Neural progenitor cell (in vitro differentiated cells): ENCODE measurements around the gene PFKM.

Source experiments
- EZH2phosphoT487 ChIP-seq: fragments of 200-600 bp; sonication (generic); IDR thresholded peaks from 2 replicates; pipeline ENCODE4 v1.6.1; 2017; ENCODE audit warnings: antibody characterized with exemption
- TF ChIP-seq, protein P1 (sequence below): fragments of 200-600 bp; sonication (generic); IDR thresholded peaks from 2 replicates; pipeline ENCODE4 v1.5.1; 2017; ENCODE audit warnings: antibody characterized with exemption, mild to moderate bottlenecking

DNA sequence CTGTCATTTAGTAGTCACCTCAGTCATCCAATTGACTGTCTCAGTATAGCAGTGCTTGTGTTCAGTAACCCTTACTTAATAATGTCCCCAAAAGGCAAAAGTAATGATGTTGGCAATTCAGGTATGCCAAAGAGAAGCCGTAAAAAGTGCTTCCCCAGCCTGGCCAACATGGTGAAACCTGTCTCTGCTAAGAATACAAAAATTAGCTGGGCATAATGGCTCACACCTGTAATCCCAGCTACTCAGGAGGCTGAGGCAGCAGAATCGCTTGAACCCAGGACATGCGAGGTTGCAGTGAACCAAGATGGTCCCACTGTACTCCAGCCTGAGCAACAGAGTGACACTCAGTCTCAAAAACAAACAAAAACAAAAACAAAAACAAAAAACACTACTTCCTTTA lies 46.9 kb upstream of the PFKM start:
- TF ChIP-seq, protein P1, sequence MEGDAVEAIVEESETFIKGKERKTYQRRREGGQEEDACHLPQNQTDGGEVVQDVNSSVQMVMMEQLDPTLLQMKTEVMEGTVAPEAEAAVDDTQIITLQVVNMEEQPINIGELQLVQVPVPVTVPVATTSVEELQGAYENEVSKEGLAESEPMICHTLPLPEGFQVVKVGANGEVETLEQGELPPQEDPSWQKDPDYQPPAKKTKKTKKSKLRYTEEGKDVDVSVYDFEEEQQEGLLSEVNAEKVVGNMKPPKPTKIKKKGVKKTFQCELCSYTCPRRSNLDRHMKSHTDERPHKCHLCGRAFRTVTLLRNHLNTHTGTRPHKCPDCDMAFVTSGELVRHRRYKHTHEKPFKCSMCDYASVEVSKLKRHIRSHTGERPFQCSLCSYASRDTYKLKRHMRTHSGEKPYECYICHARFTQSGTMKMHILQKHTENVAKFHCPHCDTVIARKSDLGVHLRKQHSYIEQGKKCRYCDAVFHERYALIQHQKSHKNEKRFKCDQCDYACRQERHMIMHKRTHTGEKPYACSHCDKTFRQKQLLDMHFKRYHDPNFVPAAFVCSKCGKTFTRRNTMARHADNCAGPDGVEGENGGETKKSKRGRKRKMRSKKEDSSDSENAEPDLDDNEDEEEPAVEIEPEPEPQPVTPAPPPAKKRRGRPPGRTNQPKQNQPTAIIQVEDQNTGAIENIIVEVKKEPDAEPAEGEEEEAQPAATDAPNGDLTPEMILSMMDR: no peak
- TF ChIP-seq EZH2phosphoT487: no peak
